BLaER1 (cell line): Measurements from ENCODE around the gene SCAPER.
"Not testable (repeated sequence)": the region's sequence is repeated elsewhere in the genome, so short reads cannot be mapped to it uniquely, and the experiment has no call there.

Experiments
- H3K27ac ChIP-seq: shearing (Covaris generic); formaldehyde crosslinking; 2 replicates; pipeline ENCODE4 v1.8.1; 2022
- H3K27me3 ChIP-seq: shearing (Covaris generic); formaldehyde crosslinking; 2 replicates; pipeline ENCODE4 v1.8.1; 2022
- H3K36me3 ChIP-seq: shearing (Covaris generic); formaldehyde crosslinking; 2 replicates; pipeline ENCODE4 v1.8.1; 2022
- H3K4me1 ChIP-seq: shearing (Covaris generic); formaldehyde crosslinking; 2 replicates; pipeline ENCODE4 v1.8.1; 2022
- H3K4me2 ChIP-seq: shearing (Covaris generic); formaldehyde crosslinking; 2 replicates; pipeline ENCODE4 v1.8.1; 2022
- H3K4me3 ChIP-seq: shearing (Covaris generic); formaldehyde crosslinking; 2 replicates; pipeline ENCODE4 v1.8.1; 2022
- H3K9ac ChIP-seq: shearing (Covaris generic); formaldehyde crosslinking; 2 replicates; pipeline ENCODE4 v1.8.1; 2022
- H3K9me3 ChIP-seq: shearing (Covaris generic); formaldehyde crosslinking; 2 replicates; pipeline ENCODE4 v1.8.1; 2022
- H4K20me1 ChIP-seq: shearing (Covaris generic); formaldehyde crosslinking; 2 replicates; pipeline ENCODE4 v1.8.1; 2022
- Cebpa-rat ChIP-seq: shearing (Covaris generic); IDR thresholded peaks from 2 replicates; pipeline ENCODE4 v1.8.1; 2022

SCAPER gene

GRCh38 chr15:76517910-76518309 lies 387.2 kb downstream of the SCAPER start:
- Histone ChIP-seq H3K4me1 (peaks cover 8% of the 10 kb centered on the region; the same call in 1 of the 2 replicates), H3K4me3 (no peak overlapping the region), H3K4me2 (no peak overlapping the region; the same call in 1 of the 2 replicates)

GRCh38 chr15:76514282-76514681 lies 390.9 kb downstream of the SCAPER start:
- H4K20me1 ChIP-seq = no peaks in the 10 kb centered on the region
- no peak overlapping the region for H3K4me2 ChIP-seq
- H3K27ac ChIP-seq = no peak overlapping the region
- H3K9ac ChIP-seq = no peak overlapping the region
- H3K4me1 ChIP-seq = peaks cover 8% of the 10 kb centered on the region; the same call in 1 of the 2 replicates
- H3K4me3 ChIP-seq = no peak overlapping the region
- H3K36me3 ChIP-seq = no peaks in the 10 kb centered on the region
- no peaks in the 10 kb centered on the region for H3K9me3 ChIP-seq
- TF ChIP-seq Cebpa-rat = no peak
- no peaks in the 10 kb centered on the region for H3K27me3 ChIP-seq

More at GRCh38 chr15:76517910-76518309, 387.2 kb downstream of the SCAPER start:
- no peaks in the 10 kb centered on the region for H3K27me3 ChIP-seq
- no peak overlapping the region for H3K27ac ChIP-seq
- no peak overlapping the region for H3K9ac ChIP-seq
- no peaks in the 10 kb centered on the region for H4K20me1 ChIP-seq
- TF ChIP-seq Cebpa-rat = no peak
- no peaks in the 10 kb centered on the region for H3K36me3 ChIP-seq
- H3K9me3 ChIP-seq = no peaks in the 10 kb centered on the region

GRCh38 chr15:76512971-76513370 lies 392.2 kb downstream of the SCAPER start:
- no peak for TF ChIP-seq Cebpa-rat
- Histone ChIP-seq H4K20me1 (no peaks in the 10 kb centered on the region), H3K4me3 (no peak overlapping the region), H3K36me3 (no peaks in the 10 kb centered on the region), H3K4me1 (no peaks in the 10 kb centered on the region), H3K4me2 (no peak overlapping the region), H3K9ac (no peak overlapping the region), H3K27ac (no peak overlapping the region), H3K9me3 (no peaks in the 10 kb centered on the region), H3K27me3 (no peaks in the 10 kb centered on the region)

GRCh38 chr15:76510663-76511062 lies 394.5 kb downstream of the SCAPER start:
- not testable (repeated sequence) for H3K4me2 ChIP-seq, H3K36me3 ChIP-seq, H3K27me3 ChIP-seq

DNA sequence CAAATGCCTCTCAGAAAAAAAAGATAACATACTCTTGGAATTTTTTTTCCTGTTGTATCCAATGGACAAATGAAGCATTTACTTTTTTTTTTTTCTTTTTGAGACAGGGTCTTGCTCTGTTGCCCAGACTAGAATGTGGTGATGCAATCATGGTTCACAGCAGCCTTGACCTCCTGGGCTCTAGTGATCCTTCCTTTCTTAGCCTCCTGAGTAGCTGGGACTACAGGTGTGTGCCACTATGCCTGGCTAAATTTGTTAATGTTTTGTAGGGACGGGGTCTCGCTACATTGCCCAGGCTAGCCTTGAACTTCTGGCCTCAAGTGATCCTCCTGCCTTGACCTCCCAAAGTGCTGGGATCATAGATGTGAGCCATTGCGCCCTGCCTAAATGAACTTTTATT lies 401.3 kb downstream of the SCAPER start:
- H3K36me3 ChIP-seq = peaks cover 6% of the 10 kb centered on the region
- no peak overlapping the region for H3K4me2 ChIP-seq

More at GRCh38 chr15:76510663-76511062, 394.5 kb downstream of the SCAPER start:
- H3K9me3 ChIP-seq, H3K4me3 ChIP-seq, H3K4me1 ChIP-seq, H4K20me1 ChIP-seq, H3K27ac ChIP-seq, H3K9ac ChIP-seq: not testable (repeated sequence)

DNA sequence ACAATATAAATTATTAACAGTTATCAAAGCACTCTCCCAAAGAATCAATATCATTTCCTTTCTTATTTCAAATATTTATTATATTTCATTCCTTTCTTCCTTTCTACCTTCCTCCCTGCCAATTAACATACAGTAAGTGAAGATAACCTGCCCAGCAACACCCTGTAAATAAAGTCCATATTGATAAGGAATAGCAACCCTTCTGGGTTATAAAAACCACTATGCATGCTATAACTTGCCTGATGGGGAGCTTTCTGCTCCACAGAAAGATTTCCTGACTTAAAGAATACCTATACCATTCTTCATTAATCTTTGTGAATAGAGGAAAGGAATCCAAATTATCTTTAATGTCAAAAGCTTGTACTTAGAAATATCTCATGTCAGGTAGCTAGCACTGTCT lies 402.0 kb downstream of the SCAPER start:
- TF ChIP-seq Cebpa-rat = no peak
- H3K9me3 ChIP-seq = no peaks in the 10 kb centered on the region

More for the DNA sequence above, 401.3 kb downstream of the SCAPER start:
- Histone ChIP-seq H3K27me3 (no peaks in the 10 kb centered on the region), H4K20me1 (no peaks in the 10 kb centered on the region), H3K27ac (no peak overlapping the region), H3K4me3 (no peak overlapping the region), H3K4me1 (no peaks in the 10 kb centered on the region), H3K9ac (no peak overlapping the region), H3K9me3 (no peaks in the 10 kb centered on the region)
- no peak for TF ChIP-seq Cebpa-rat

GRCh38 chr15:76502678-76503077 lies 402.5 kb downstream of the SCAPER start:
- no peak overlapping the region for H3K4me2 ChIP-seq
- no peaks in the 10 kb centered on the region for H3K4me1 ChIP-seq
- H3K36me3 ChIP-seq = peaks cover 6% of the 10 kb centered on the region
- no peaks in the 10 kb centered on the region for H3K9me3 ChIP-seq
- no peaks in the 10 kb centered on the region for H4K20me1 ChIP-seq
- H3K9ac ChIP-seq = no peak overlapping the region
- TF ChIP-seq Cebpa-rat = no peak
- no peak overlapping the region for H3K4me3 ChIP-seq
- no peak overlapping the region for H3K27ac ChIP-seq
- H3K27me3 ChIP-seq = no peaks in the 10 kb centered on the region

More for the DNA sequence above, 402.0 kb downstream of the SCAPER start:
- Histone ChIP-seq H3K27ac (no peak overlapping the region), H3K4me1 (no peaks in the 10 kb centered on the region), H3K27me3 (no peaks in the 10 kb centered on the region), H4K20me1 (no peaks in the 10 kb centered on the region), H3K4me3 (no peak overlapping the region), H3K4me2 (no peak overlapping the region), H3K9ac (no peak overlapping the region), H3K36me3 (peaks cover 6% of the 10 kb centered on the region)

DNA sequence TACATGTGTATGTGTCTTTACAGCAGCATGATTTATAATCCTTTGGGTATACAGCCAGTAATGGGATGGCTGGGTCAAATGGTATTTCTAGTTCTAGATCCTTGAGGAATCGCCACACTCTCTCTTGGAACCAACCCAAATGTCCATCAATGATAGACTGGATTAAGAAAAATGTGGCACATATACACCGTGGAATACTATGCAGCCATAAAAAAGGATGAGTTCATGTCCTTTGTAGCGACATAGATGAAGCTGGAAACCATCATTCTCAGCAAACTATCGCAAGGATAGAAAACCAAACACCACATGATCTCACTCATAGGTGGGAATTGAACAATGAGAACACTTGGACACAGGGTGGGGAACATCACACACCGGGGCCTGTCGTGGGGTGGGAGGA lies 403.0 kb downstream of the SCAPER start:
- not testable (repeated sequence) for H3K9ac ChIP-seq, H3K4me1 ChIP-seq, H3K36me3 ChIP-seq, H3K27me3 ChIP-seq, H3K4me2 ChIP-seq, H3K27ac ChIP-seq, H3K4me3 ChIP-seq, H3K9me3 ChIP-seq, H4K20me1 ChIP-seq

DNA sequence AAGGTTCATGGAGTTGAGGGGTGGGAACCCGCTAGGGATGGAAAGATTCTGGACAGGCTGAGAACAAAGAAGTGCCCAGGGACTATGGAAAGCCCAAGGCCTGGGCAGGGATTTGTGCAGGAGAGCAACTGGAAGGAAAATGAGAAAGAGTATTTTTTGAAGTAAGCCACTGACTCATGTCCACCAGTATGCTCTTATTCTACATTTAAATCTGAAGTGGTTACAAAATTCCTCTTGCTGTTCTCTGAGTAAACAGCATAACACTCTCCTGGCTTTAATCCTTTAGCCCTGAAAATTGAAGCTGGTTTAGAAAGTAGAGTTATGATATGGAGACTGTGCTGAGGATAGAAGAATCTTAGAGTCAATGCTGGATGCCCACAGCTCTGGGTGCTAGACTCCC lies 403.4 kb downstream of the SCAPER start:
- Histone ChIP-seq H3K27ac (no peak overlapping the region), H3K9me3 (no peaks in the 10 kb centered on the region), H3K4me3 (no peak overlapping the region), H3K27me3 (no peaks in the 10 kb centered on the region), H3K4me2 (no peak overlapping the region), H4K20me1 (no peaks in the 10 kb centered on the region), H3K9ac (no peak overlapping the region), H3K36me3 (peaks cover 6% of the 10 kb centered on the region), H3K4me1 (no peaks in the 10 kb centered on the region)
- TF ChIP-seq Cebpa-rat = no peak

GRCh38 chr15:76501011-76501410 lies 404.1 kb downstream of the SCAPER start:
- H3K36me3 ChIP-seq = peaks cover 6% of the 10 kb centered on the region
- H4K20me1 ChIP-seq = no peaks in the 10 kb centered on the region
- H3K9ac ChIP-seq = no peak overlapping the region
- no peaks in the 10 kb centered on the region for H3K27me3 ChIP-seq
- H3K4me1 ChIP-seq = no peaks in the 10 kb centered on the region
- no peak overlapping the region for H3K27ac ChIP-seq
- TF ChIP-seq Cebpa-rat = no peak
- H3K4me2 ChIP-seq = no peak overlapping the region
- H3K9me3 ChIP-seq = no peaks in the 10 kb centered on the region
- H3K4me3 ChIP-seq = no peak overlapping the region

DNA sequence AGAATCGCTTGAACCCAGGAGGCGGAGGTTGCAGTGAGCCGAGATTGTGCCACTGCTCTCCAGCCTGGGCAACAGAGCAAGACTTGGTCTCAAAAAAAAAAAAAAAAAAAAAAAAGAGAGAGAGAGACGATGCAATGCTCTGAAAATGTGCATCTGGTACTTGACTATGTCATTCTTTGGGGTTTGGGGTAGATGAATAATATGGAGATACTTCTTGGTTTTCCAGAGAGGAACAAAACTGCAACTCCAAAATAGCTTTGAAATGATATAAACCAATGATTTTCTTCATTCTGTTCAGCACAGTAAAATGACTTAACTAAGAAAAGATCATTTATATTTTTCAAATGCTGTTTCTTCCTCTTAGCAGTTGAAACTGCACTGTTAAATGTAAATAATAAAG lies 409.7 kb downstream of the SCAPER start:
- no peaks in the 10 kb centered on the region for H3K27me3 ChIP-seq
- no peak overlapping the region for H3K9ac ChIP-seq
- no peak for TF ChIP-seq Cebpa-rat
- no peak overlapping the region for H3K27ac ChIP-seq
- no peaks in the 10 kb centered on the region for H3K9me3 ChIP-seq
- no peaks in the 10 kb centered on the region for H3K4me1 ChIP-seq
- H3K4me3 ChIP-seq = no peak overlapping the region
- no peaks in the 10 kb centered on the region for H3K36me3 ChIP-seq
- H3K4me2 ChIP-seq = no peak overlapping the region
- H4K20me1 ChIP-seq = no peaks in the 10 kb centered on the region
